AG09309 (cell line): ENCODE measurements around the gene TPRN.
A peak's percentile ranks its signal among the peaks of the same experiment; 100 is the strongest.

Experiments used
- DNase-seq: peaks from one replicate; pipeline ENCODE4 v3.0.0-alpha.2; 2010; ENCODE audit warnings: low read depth
- H3K4me3 ChIP-seq: 2 replicates; pipeline ENCODE4 v1.5.1; 2011; ENCODE audit warnings: mild to moderate bottlenecking, low read depth, low read length, moderate library complexity; ENCODE audit not compliant: control insufficient read depth
- CTCF ChIP-seq: IDR thresholded peaks from 2 replicates; pipeline ENCODE4 v1.5.1; 2011; ENCODE audit warnings: mild to moderate bottlenecking, low read depth, low read length, inconsistent platforms; ENCODE audit not compliant: insufficient read depth, control insufficient read depth; ENCODE audit errors: missing control alignments

TPRN gene

GRCh38 chr9:137200311-137201204 lies at the start of gene TPRN:
TPRN (minus strand) TSS chr9:137200741; CDS start chr9:137200711, 30 bp downstream.
- peak within 1 kb of the TSS; percentile 57 for H3K4me3 ChIP-seq
- no peak for TF ChIP-seq CTCF
- peak; percentile 91 for DNase-seq

- no peak overlapping the region for H3K4me3 ChIP-seq
- no peak for TF ChIP-seq CTCF
- DNase-seq, result no peak
Observed at GRCh38 chr9:137247916-137248175, 47.3 kb upstream of the TPRN start.

- no peak for TF ChIP-seq CTCF
- no peak overlapping the region for H3K4me3 ChIP-seq
- no peak for DNase-seq
Observed at GRCh38 chr9:137247135-137247915, 46.8 kb upstream of the TPRN start.

- DNase-seq, result no peak
- TF ChIP-seq CTCF, result no peak
- no peak overlapping the region for H3K4me3 ChIP-seq
Observed at GRCh38 chr9:137245450-137246421, 45.2 kb upstream of the TPRN start.

GRCh38 chr9:137244486-137245449 lies 44.2 kb upstream of the TPRN start:
- no peak overlapping the region for H3K4me3 ChIP-seq
- no peak for TF ChIP-seq CTCF
- DNase-seq, result no peak
